HepG2 (cell line): ENCODE data around the gene ZSCAN1. TPM values are rescaled to one million over a fixed set of nuclear protein-coding genes. Genes with fewer than 3 reads are reported as not detected.
A peak's percentile ranks its signal among the peaks of the same experiment; 100 is the strongest.

Experiments used
- CC2D1A ChIP-seq: sonication (generic); formaldehyde crosslinking; IDR thresholded peaks from 2 replicates; pipeline ENCODE4 v1.8.1; 2023; ENCODE audit warnings: mild to moderate bottlenecking, missing genetic modification reagents
- CHD4 ChIP-seq: fragments of 200-600 bp; sonication (generic); IDR thresholded peaks from 2 replicates; pipeline ENCODE4 v1.7.0; 2017; ENCODE audit warnings: mild to moderate bottlenecking, low read length, borderline replicate concordance
- HINFP ChIP-seq: sonication (generic); formaldehyde crosslinking; IDR thresholded peaks from 2 replicates; pipeline ENCODE4 v1.4.0; 2020; ENCODE audit warnings: low read depth, mild to moderate bottlenecking, missing genetic modification reagents
- NFKBIZ ChIP-seq: IDR thresholded peaks from 2 replicates; pipeline ENCODE4 v1.6.1; 2018; ENCODE audit warnings: missing genetic modification reagents, missing compliant biosample characterization
- ZBTB38 ChIP-seq: sonication (generic); formaldehyde crosslinking; IDR thresholded peaks from 2 replicates; pipeline ENCODE4 v1.5.1; 2020; ENCODE audit warnings: mild to moderate bottlenecking, missing genetic modification reagents
- ZNF414 ChIP-seq: sonication (generic); formaldehyde crosslinking; IDR thresholded peaks from 2 replicates; pipeline ENCODE4 v1.5.0; 2020; ENCODE audit warnings: missing genetic modification reagents
- ZNF709 ChIP-seq: sonication (generic); formaldehyde crosslinking; IDR thresholded peaks from 2 replicates; pipeline ENCODE4 v1.5.0; 2020; ENCODE audit warnings: mild to moderate bottlenecking, missing genetic modification reagents
- ZNF724P ChIP-seq: sonication (generic); formaldehyde crosslinking; IDR thresholded peaks from 2 replicates; pipeline ENCODE4 v1.8.0; 2022; ENCODE audit warnings: missing genetic modification reagents, borderline replicate concordance
- ZNF737 ChIP-seq: sonication (generic); formaldehyde crosslinking; IDR thresholded peaks from 2 replicates; pipeline ENCODE4 v1.5.0; 2020; ENCODE audit warnings: missing genetic modification reagents, mild to moderate bottlenecking, borderline replicate concordance
- ZNF781 ChIP-seq: sonication (generic); formaldehyde crosslinking; IDR thresholded peaks from 2 replicates; pipeline ENCODE4 v1.5.1; 2020; ENCODE audit warnings: borderline replicate concordance, mild to moderate bottlenecking, missing genetic modification reagents; ENCODE audit errors: not compliant biosample characterization
- polyA plus RNA-seq, 8 experiments: library from polyadenylated mRNA; depleted of rRNA in 3 of 8; stranded (reverse) in 7 of 8; unstranded in 1 of 8; fragments of >200 nt; fragmentation: Illumina TruSeq in 4 of 8; extraction: Trizol in 4 of 8; gene quantifications; 2 replicates each; pipeline versions ENCODE4 v1.2.1 to v1.2.3, GENCODE V29; 2011 to 2016; ENCODE audit warnings: low read depth in 4 of 8, missing spikeins in 1 of 8, mixed read lengths in 1 of 8; ENCODE audit not compliant: insufficient read depth in 1 of 8
- total RNA-seq, 5 experiments: library from RNA; depleted of rRNA; stranded (reverse); fragments of >200 nt; fragmentation: Illumina TruSeq; extraction: Trizol; gene quantifications; 2 replicates each; pipeline ENCODE4 v1.2.3, GENCODE V29; 2016; ENCODE audit warnings: low read depth in 1 of 5
- TF ChIP-seq, protein P1 (sequence below): IDR thresholded peaks from 2 replicates; pipeline ENCODE4 v1.6.1; 2018; ENCODE audit warnings: missing genetic modification reagents, mild to moderate bottlenecking, missing compliant biosample characterization

The ZSCAN1 gene
- total and polyA plus RNA-seq, 2 of the 13 experiments (the other 11 are each of a cell fraction or from before 2014, with no cell fraction given), result not detected

GRCh38 chr19:58003174-58003828, 30.5 kb upstream of the ZSCAN1 start (continued):
- TF ChIP-seq ZNF724P (CRISPR knock-in tag), result peak; percentile 10; the same call in 1 of the 2 replicates
- TF ChIP-seq NFKBIZ (CRISPR knock-in tag), result no peak
- TF ChIP-seq, protein P1, sequence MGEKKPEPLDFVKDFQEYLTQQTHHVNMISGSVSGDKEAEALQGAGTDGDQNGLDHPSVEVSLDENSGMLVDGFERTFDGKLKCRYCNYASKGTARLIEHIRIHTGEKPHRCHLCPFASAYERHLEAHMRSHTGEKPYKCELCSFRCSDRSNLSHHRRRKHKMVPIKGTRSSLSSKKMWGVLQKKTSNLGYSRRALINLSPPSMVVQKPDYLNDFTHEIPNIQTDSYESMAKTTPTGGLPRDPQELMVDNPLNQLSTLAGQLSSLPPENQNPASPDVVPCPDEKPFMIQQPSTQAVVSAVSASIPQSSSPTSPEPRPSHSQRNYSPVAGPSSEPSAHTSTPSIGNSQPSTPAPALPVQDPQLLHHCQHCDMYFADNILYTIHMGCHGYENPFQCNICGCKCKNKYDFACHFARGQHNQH, result no peak
- TF ChIP-seq ZNF709 (CRISPR knock-in tag), result no peak
- 0 out of 2 replicates have a peak, but pooled peaks have one; percentile 0 for TF ChIP-seq HINFP (CRISPR knock-in tag)
- TF ChIP-seq ZNF781 (CRISPR knock-in tag), result peak; percentile 13
- TF ChIP-seq ZNF414 (CRISPR knock-in tag), result peak; percentile 2; the same call in 1 of the 2 replicates
- 0 out of 2 replicates have a peak, but pooled peaks have one; percentile 18 for TF ChIP-seq CC2D1A (CRISPR knock-in tag)
- 0 out of 2 replicates have a peak, but pooled peaks have one; percentile 7 for TF ChIP-seq ZNF737
- peak; percentile 98 for TF ChIP-seq ZBTB38 (CRISPR knock-in tag)
- TF ChIP-seq CHD4, result peak; percentile 31; the same call in 1 of the 2 replicates
